Fibroblast of lung (primary cell): Measurements from ENCODE around the gene TMEM52. TPM values are rescaled to one million over a fixed set of nuclear protein-coding genes. Genes with fewer than 3 reads are reported as not detected.

Experiments
- DNase-seq, 2 donors: peaks; one replicate each; pipeline versions ENCODE4 v3.0.0 to v3.0.0-alpha.2; 2010; ENCODE audit warnings: low read depth in 2 of 2
- H2AFZ ChIP-seq: 2 replicates; pipeline ENCODE4 v1.5.1; 2012; ENCODE audit warnings: low read length, control low read depth, inconsistent platforms
- H3K27ac ChIP-seq: 2 replicates; pipeline ENCODE4 v1.5.1; 2011; ENCODE audit warnings: low read length, control low read depth; ENCODE audit not compliant: insufficient read depth
- H3K27me3 ChIP-seq: 2 replicates; pipeline ENCODE4 v1.5.1; 2011; ENCODE audit warnings: mild to moderate bottlenecking, low read length; ENCODE audit not compliant: control insufficient read depth, insufficient read depth
- H3K36me3 ChIP-seq: 2 replicates; pipeline ENCODE4 v1.5.1; 2011; ENCODE audit warnings: low read length; ENCODE audit not compliant: control insufficient read depth, insufficient read depth
- H3K4me1 ChIP-seq: 2 replicates; pipeline ENCODE4 v1.5.1; 2011; ENCODE audit warnings: low read length; ENCODE audit not compliant: control insufficient read depth, insufficient read depth; ENCODE audit errors: extremely low read depth
- H3K4me2 ChIP-seq: 2 replicates; pipeline ENCODE4 v1.5.1; 2011; ENCODE audit warnings: low read length, control low read depth; ENCODE audit not compliant: insufficient read depth; ENCODE audit errors: extremely low read depth
- H3K4me3 ChIP-seq, 4 experiments: fragments of 200-600 bp in 1 of 4; sonication (generic) in 1 of 4; replicated peaks in 1 of 4; 2 replicates each; pipeline ENCODE4 v1.5.1; 2011 to 2016; ENCODE audit warnings: low read length in 4 of 4, low read depth in 3 of 4, mild to moderate bottlenecking in 3 of 4, control low read depth in 2 of 4, inconsistent platforms in 1 of 4, mixed read lengths in 1 of 4; ENCODE audit not compliant: insufficient read depth in 1 of 4; ENCODE audit errors: control extremely low read depth in 1 of 4
- H3K79me2 ChIP-seq: 2 replicates; pipeline ENCODE4 v1.5.1; 2012; ENCODE audit warnings: mild to moderate bottlenecking, low read length, inconsistent platforms; ENCODE audit not compliant: control insufficient read depth, insufficient read depth
- H3K9ac ChIP-seq: 2 replicates; pipeline ENCODE4 v1.5.1; 2011; ENCODE audit warnings: mild to moderate bottlenecking, low read length, control low read depth; ENCODE audit not compliant: insufficient read depth
- H3K9me3 ChIP-seq: 2 replicates; pipeline ENCODE4 v1.5.1; 2012; ENCODE audit warnings: low read depth, low read length; ENCODE audit not compliant: control insufficient read depth, insufficient read depth
- H4K20me1 ChIP-seq: 2 replicates; pipeline ENCODE4 v1.5.1; 2011; ENCODE audit warnings: low read length; ENCODE audit not compliant: control insufficient read depth, insufficient read depth; ENCODE audit errors: extremely low read depth
- EZH2 ChIP-seq: IDR thresholded peaks from 2 replicates; pipeline ENCODE4 v1.5.1; 2012; ENCODE audit warnings: low read length, control low read depth, mild to moderate bottlenecking; ENCODE audit errors: missing control alignments
- polyA plus RNA-seq, 2 donors: library from polyadenylated mRNA; depleted of rRNA in 1 of 2; stranded (reverse) in 1 of 2; unstranded in 1 of 2; fragments of >200 nt; gene quantifications; 2 replicates each; pipeline ENCODE4 v1.2.1, GENCODE V29; 2011 to 2012; ENCODE audit warnings: missing spikeins in 1 of 2
- total RNA-seq: library from RNA; depleted of rRNA; stranded (reverse); fragments of >200 nt; gene quantifications from 2 replicates; pipeline ENCODE4 v1.2.1, GENCODE V29; 2014
- TF ChIP-seq, protein P1 (sequence below), 2 donors: IDR thresholded peaks in 1 of 2; conservative IDR thresholded peaks in 1 of 2; 1 replicate in 1 of 2; 2 replicates in 1 of 2; pipeline ENCODE4 v1.5.1; 2011 to 2012; ENCODE audit warnings: low read length in 2 of 2, control low read depth in 1 of 2, inconsistent platforms in 1 of 2, low read depth in 1 of 2, mild to moderate bottlenecking in 1 of 2

TMEM52 gene
- total and polyA plus RNA-seq, 2 donors (not counting 1 experiment from before 2014, with no cell fraction given) = 0.17 to 0.42 TPM

DNA sequence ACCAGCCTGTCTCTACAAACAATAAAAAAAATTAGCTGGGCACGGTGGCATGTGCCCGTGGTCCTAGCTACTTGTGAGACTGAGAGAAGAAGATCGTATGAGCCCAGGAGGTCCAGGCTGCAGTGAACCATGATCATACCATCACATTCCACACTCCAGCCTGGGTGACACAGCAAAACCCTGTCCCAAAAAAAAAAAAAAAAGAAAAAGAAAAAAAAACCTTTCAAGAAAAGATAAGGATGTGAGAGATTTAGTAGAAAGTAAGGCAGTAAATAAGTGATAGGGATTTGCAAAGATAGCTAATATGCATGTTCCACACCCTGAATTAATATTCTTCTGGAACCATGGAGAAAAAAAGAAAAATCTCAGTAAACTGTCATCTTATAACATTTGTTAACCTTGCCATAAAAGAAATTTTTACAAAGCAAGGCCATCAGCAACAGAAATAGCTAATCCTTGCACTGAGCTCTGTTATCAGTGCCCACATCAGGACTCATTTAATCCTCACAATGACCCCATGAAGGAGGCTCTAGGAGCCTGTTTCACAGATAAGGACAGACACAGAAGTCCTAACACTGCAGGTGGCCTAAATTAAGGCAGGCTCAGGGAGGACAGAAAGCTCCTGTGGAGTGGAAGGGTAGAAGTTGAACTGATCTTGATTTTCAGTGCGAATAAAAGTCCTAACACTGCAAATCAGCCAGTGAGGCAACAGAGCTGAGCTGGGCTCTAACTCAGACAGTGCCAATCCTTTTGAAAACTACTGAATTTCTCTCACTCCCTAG is 35.8 kb downstream of the TMEM52 start:
- Histone ChIP-seq H3K9ac (no peak overlapping the region), H3K27ac (peak overlapping the region; percentile 65)

DNA sequence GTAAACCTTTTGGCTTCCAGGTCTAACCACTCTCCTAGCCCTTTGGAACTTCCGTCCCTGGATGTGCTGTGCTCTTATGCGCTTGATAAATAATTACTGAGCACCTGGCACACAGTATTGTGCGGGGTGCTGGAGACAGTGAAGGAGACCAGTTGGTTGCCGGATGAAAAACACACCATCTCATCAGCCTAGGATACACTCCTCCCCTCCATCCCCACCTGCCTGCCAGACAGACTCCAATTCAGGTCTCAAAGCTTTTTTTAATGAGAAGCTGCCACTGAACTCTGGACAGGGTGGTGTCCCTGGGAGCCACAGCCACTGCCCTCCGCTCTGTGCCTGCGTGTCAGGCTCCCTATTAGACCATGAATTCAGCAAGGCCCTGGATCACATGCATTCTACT is 37.4 kb downstream of the TMEM52 start:
- Histone ChIP-seq H3K9me3 (no peaks in the 10 kb centered on the region), H4K20me1 (peaks cover 5% of the 10 kb centered on the region), H3K27me3 (no peaks in the 10 kb centered on the region), H3K4me2 (no peak overlapping the region), H3K9ac (no peak overlapping the region), H3K36me3 (no peaks in the 10 kb centered on the region), H3K27ac (no peak overlapping the region), H3K4me1 (peaks cover 9% of the 10 kb centered on the region), H3K79me2 (peaks cover 96% of the 10 kb centered on the region), H3K4me3 (no peak overlapping the region), H2AFZ (no peak overlapping the region)
- no peak for DNase-seq
- no peak for TF ChIP-seq EZH2
- TF ChIP-seq, protein P1, sequence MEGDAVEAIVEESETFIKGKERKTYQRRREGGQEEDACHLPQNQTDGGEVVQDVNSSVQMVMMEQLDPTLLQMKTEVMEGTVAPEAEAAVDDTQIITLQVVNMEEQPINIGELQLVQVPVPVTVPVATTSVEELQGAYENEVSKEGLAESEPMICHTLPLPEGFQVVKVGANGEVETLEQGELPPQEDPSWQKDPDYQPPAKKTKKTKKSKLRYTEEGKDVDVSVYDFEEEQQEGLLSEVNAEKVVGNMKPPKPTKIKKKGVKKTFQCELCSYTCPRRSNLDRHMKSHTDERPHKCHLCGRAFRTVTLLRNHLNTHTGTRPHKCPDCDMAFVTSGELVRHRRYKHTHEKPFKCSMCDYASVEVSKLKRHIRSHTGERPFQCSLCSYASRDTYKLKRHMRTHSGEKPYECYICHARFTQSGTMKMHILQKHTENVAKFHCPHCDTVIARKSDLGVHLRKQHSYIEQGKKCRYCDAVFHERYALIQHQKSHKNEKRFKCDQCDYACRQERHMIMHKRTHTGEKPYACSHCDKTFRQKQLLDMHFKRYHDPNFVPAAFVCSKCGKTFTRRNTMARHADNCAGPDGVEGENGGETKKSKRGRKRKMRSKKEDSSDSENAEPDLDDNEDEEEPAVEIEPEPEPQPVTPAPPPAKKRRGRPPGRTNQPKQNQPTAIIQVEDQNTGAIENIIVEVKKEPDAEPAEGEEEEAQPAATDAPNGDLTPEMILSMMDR (conservative IDR thresholded peaks at IDR 0.05 in 1 of 2, IDR thresholded peaks at IDR 0.05 in 1 of 2; ENCODE audit: low read depth in 1 of 2, low read length in 2 of 2) = no peak

More for the DNA sequence above, 35.8 kb downstream of the TMEM52 start:
- Histone ChIP-seq H3K4me2 (peak overlapping the region; percentile 25), H3K9me3 (no peaks in the 10 kb centered on the region), H3K4me3 (no peak overlapping the region), H3K36me3 (peaks cover under 1% of the 10 kb centered on the region), H2AFZ (no peak overlapping the region), H3K27me3 (no peaks in the 10 kb centered on the region), H3K4me1 (peaks cover 9% of the 10 kb centered on the region), H4K20me1 (peaks cover 9% of the 10 kb centered on the region), H3K79me2 (peaks cover 96% of the 10 kb centered on the region)
- peak in 1 of 2 donors; percentile 41 for DNase-seq
- TF ChIP-seq, protein P1 (conservative IDR thresholded peaks at IDR 0.05 in 1 of 2, IDR thresholded peaks at IDR 0.05 in 1 of 2; ENCODE audit: low read depth in 1 of 2, low read length in 2 of 2) = no peak
- no peak for TF ChIP-seq EZH2

DNA sequence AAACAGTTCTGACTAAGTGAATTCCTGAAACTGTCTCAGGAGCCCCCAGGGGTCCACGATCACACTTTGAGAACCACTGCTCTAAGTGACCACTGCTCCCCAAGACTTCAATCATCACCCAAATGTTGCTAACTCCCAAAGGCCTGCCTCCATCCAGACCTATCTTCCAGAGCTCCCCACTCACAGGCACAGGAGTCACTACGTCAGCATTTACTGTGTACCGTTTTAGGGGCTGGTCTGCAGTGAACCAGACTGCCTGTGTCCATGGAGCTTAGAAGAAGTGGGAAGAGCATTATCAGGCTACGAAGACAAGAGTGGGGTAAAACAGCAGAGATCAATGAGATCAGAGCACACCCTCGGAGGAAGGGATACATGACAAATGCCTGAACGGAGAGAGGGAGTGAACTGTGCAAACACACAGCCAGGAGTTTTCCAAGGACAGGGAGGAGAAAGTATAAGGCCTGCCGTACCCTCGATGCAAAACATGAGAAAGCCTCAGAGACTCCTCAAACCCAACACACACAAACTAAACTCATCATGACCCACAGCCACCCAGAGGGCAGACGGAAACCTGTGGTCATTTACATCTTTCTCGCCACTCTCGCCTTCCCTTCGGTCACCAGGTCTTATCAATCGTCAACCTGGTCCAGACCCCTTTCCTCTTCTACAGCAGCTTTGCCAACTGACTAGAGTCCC is 38.3 kb downstream of the TMEM52 start:
- H3K4me3 ChIP-seq = no peak overlapping the region
- H2AFZ ChIP-seq = no peak overlapping the region
- peaks cover 2% of the 10 kb centered on the region for H3K36me3 ChIP-seq
- TF ChIP-seq, protein P1 (conservative IDR thresholded peaks at IDR 0.05 in 1 of 2, IDR thresholded peaks at IDR 0.05 in 1 of 2; ENCODE audit: low read depth in 1 of 2, low read length in 2 of 2) = no peak
- no peak for TF ChIP-seq EZH2
- no peak overlapping the region for H3K4me2 ChIP-seq
- H3K9ac ChIP-seq = no peak overlapping the region
- H3K4me1 ChIP-seq = peaks cover 10% of the 10 kb centered on the region
- no peak for DNase-seq
- H4K20me1 ChIP-seq = peaks cover 9% of the 10 kb centered on the region
- H3K27me3 ChIP-seq = no peaks in the 10 kb centered on the region
- no peaks in the 10 kb centered on the region for H3K9me3 ChIP-seq
- no peak overlapping the region for H3K27ac ChIP-seq
- H3K79me2 ChIP-seq = peaks cover 96% of the 10 kb centered on the region
